Measurements from ENCODE around the gene AS3MT. TPM values are rescaled to one million over a fixed set of nuclear protein-coding genes. Genes with fewer than 3 reads are reported as not detected.
"Not testable (repeated sequence)": the region's sequence is repeated elsewhere in the genome, so short reads cannot be mapped to it uniquely, and the experiment has no call there.

The AS3MT gene
- total and polyA plus RNA-seq, 10 donors, result 4.3 to 19.0 (median 9.6) TPM

GRCh38 chr10:102841827-102842345 is 27.4 kb upstream of the AS3MT start:
- H3K9me3 ChIP-seq, result peaks cover 0 to 31% (median 19%) of the 10 kb centered on the region in 8 donors
- intact Hi-C loops (cut with DNase I; ENCODE audit: low total_unique reads), result no loop called here
- no peaks in the 10 kb centered on the region for H3K36me3 ChIP-seq
- WGBS, 5 donors, result 81 to 93% (median 88%) methylated on average over 11 of the region's 11 CpGs
- TF ChIP-seq POLR2AphosphoS5 (IDR thresholded peaks at IDR 0.05), result no peak
- TF ChIP-seq CTCF (IDR thresholded peaks at IDR 0.05 in 8 of 11, conservative IDR thresholded peaks at IDR 0.05 in 3 of 11), result no peak
- no peak for TF ChIP-seq POLR2A (IDR thresholded peaks at IDR 0.05)
- no peaks in the 10 kb centered on the region for H3K27me3 ChIP-seq (replicated peaks in 1 of 7)
- no peak overlapping the region for H3K27ac ChIP-seq
- no peak overlapping the region for H3K4me3 ChIP-seq
- H3K4me1 ChIP-seq, result no peaks in the 10 kb centered on the region
- DNase-seq, result no peak

- WGBS, 5 donors, result 62 to 78% (median 74%) methylated on average over 8 of the region's 8 CpGs
- H3K9me3 ChIP-seq, result peaks cover 0 to 23% (median 13%) of the 10 kb centered on the region in 8 donors
- H3K27ac ChIP-seq; H3K27me3 ChIP-seq (replicated peaks in 1 of 7); H3K4me1 ChIP-seq; intact Hi-C loops (cut with DNase I; ENCODE audit: low total_unique reads); DNase-seq; H3K36me3 ChIP-seq; H3K4me3 ChIP-seq: not testable (repeated sequence)
Observed at GRCh38 chr10:102843139-102843538, 26.1 kb upstream of the AS3MT start.

GRCh38 chr10:102844190-102844776 is 25.0 kb upstream of the AS3MT start:
- 87 to 91% (median 89%) methylated on average over 6 of the region's 6 CpGs for WGBS, 5 donors
- H3K4me1 ChIP-seq; H3K36me3 ChIP-seq; DNase-seq; H3K4me3 ChIP-seq; H3K27me3 ChIP-seq (replicated peaks in 1 of 7); H3K27ac ChIP-seq; intact Hi-C loops (cut with DNase I; ENCODE audit: low total_unique reads): not testable (repeated sequence)
- peaks cover 0 to 11% (median 4%) of the 10 kb centered on the region in 8 donors for H3K9me3 ChIP-seq

GRCh38 chr10:102845352-102845902 is 23.8 kb upstream of the AS3MT start:
- intact Hi-C loops (cut with DNase I; ENCODE audit: low total_unique reads), result no loop called here
- TF ChIP-seq POLR2AphosphoS5 (IDR thresholded peaks at IDR 0.05) (no peak), CTCF (IDR thresholded peaks at IDR 0.05 in 8 of 11, conservative IDR thresholded peaks at IDR 0.05 in 3 of 11) (no peak)
- Histone ChIP-seq H3K9me3 (peaks cover 0 to 11% (median 4%) of the 10 kb centered on the region in 8 donors), H3K27me3 (replicated peaks in 1 of 7) (no peaks in the 10 kb centered on the region), H3K4me1 (no peaks in the 10 kb centered on the region), H3K27ac (no peak overlapping the region), H3K4me3 (no peak overlapping the region), H3K36me3 (no peaks in the 10 kb centered on the region)
- DNase-seq, result no peak
- 80 to 91% (median 87%) methylated on average over 9 of the region's 9 CpGs for WGBS, 5 donors

- H3K9me3 ChIP-seq, result no peaks in the 10 kb centered on the region
- H3K27me3 ChIP-seq (replicated peaks in 1 of 7), result no peaks in the 10 kb centered on the region
- intact Hi-C loops (cut with DNase I; ENCODE audit: low total_unique reads), result no loop called here
- no peaks in the 10 kb centered on the region for H3K36me3 ChIP-seq
- no peak overlapping the region for H3K27ac ChIP-seq
- no peak for DNase-seq
- 74 to 93% (median 83%) methylated on average over 9 of the region's 9 CpGs for WGBS, 5 donors
- H3K4me1 ChIP-seq, result peaks cover 0 to 16% (median 9%) of the 10 kb centered on the region in 6 donors
- no peak for TF ChIP-seq POLR2A (IDR thresholded peaks at IDR 0.05)
- no peak for TF ChIP-seq CTCF (IDR thresholded peaks at IDR 0.05 in 8 of 11, conservative IDR thresholded peaks at IDR 0.05 in 3 of 11)
- no peak for TF ChIP-seq POLR2AphosphoS5 (IDR thresholded peaks at IDR 0.05)
- H3K4me3 ChIP-seq, result no peak overlapping the region
Observed at GRCh38 chr10:102850025-102850518, 19.2 kb upstream of the AS3MT start.

- H3K27me3 ChIP-seq (replicated peaks in 1 of 7); intact Hi-C loops (cut with DNase I; ENCODE audit: low total_unique reads); H3K27ac ChIP-seq; H3K36me3 ChIP-seq; H3K9me3 ChIP-seq; H3K4me3 ChIP-seq; DNase-seq: not testable (repeated sequence)
- WGBS, 5 donors, result 91 to 97% (median 95%) methylated on average over 7 of the region's 7 CpGs
- H3K4me1 ChIP-seq, result peaks cover 0 to 38% (median 22%) of the 10 kb centered on the region in 6 donors
Observed at GRCh38 chr10:102853237-102853636, 16.0 kb upstream of the AS3MT start.

- peak overlapping the region in 2 of 8 donors; percentile 66 to 82 for H3K4me3 ChIP-seq
- 82 to 94% (median 93%) methylated on average over 11 of the region's 11 CpGs for WGBS, 5 donors
- intact Hi-C loops (cut with DNase I; ENCODE audit: low total_unique reads); H3K27me3 ChIP-seq (replicated peaks in 1 of 7); H3K9me3 ChIP-seq; DNase-seq: not testable (repeated sequence)
- H3K36me3 ChIP-seq, result peaks cover 0 to 18% (median 7%) of the 10 kb centered on the region in 6 donors
- H3K27ac ChIP-seq, result peak overlapping the region in 1 of 8 donors; percentile 18
- peaks cover 0 to 40% (median 22%) of the 10 kb centered on the region in 6 donors for H3K4me1 ChIP-seq
Observed at GRCh38 chr10:102855731-102856436, 13.4 kb upstream of the AS3MT start.

Measured in spleen (tissue), 11 donors.